ENCODE measurements around the gene CSMD2. TPM values are rescaled to one million over a fixed set of nuclear protein-coding genes. Genes with fewer than 3 reads are reported as not detected.

CSMD2 gene
- total RNA-seq, 1 experiment from 2014 or later, result 13.2 TPM

GRCh38 chr1:33932871-33933270 is 232.2 kb downstream of the CSMD2 start:
- ATAC-seq (no peak), DNase-seq (ENCODE audit: low spot score) (no peak)
- TF ChIP-seq PREB (CRISPR knock-in tag; IDR thresholded peaks at IDR 0.05; ENCODE audit: borderline replicate concordance), result no peak
- H3K36me3 Mint-ChIP-seq, result peaks cover 17% of the 10 kb centered on the region
- H3K9me3 Mint-ChIP-seq, result no peaks in the 10 kb centered on the region
- peaks cover 3% of the 10 kb centered on the region; the same call in 1 of the 2 replicates for H3K4me1 Mint-ChIP-seq
- ChIA-PET POLR2A (no interaction called here), CTCF (no interaction called here)
- H3K27ac Mint-ChIP-seq, result no peak overlapping the region; the same call in 1 of the 2 replicates
- H3K4me3 Mint-ChIP-seq, result no peak overlapping the region
- H3K27me3 Mint-ChIP-seq (ENCODE audit: low read depth), result no peaks in the 10 kb centered on the region

GRCh38 chr1:33931111-33931475 is 233.9 kb downstream of the CSMD2 start:
- CTCF ChIA-PET, result interaction anchor here (0.9 kb wide), 1 partner anchor 83 kb away, joined by 3 read pairs; no protein-coding TSS in a partner anchor
- TF ChIP-seq SMAD4 (CRISPR knock-in tag; IDR thresholded peaks at IDR 0.05), result no peak
- TF ChIP-seq PREB (CRISPR knock-in tag; IDR thresholded peaks at IDR 0.05; ENCODE audit: borderline replicate concordance), result no peak
- no peak for TF ChIP-seq ZNF121 (CRISPR knock-in tag; IDR thresholded peaks at IDR 0.05)
- TF ChIP-seq PRRX2 (CRISPR knock-in tag; IDR thresholded peaks at IDR 0.05), result no peak
- TF ChIP-seq ERG (CRISPR knock-in tag; IDR thresholded peaks at IDR 0.05), result no peak
- TF ChIP-seq JUN (CRISPR knock-in tag; IDR thresholded peaks at IDR 0.05), result no peak
- no peak for TF ChIP-seq SP1 (CRISPR knock-in tag; conservative IDR thresholded peaks at IDR 0.05)
- no peak for TF ChIP-seq HMGXB4 (CRISPR knock-in tag; IDR thresholded peaks at IDR 0.05)
- no peak for TF ChIP-seq CREM (CRISPR knock-in tag; IDR thresholded peaks at IDR 0.05)
- TF ChIP-seq ZNF532 (CRISPR knock-in tag; IDR thresholded peaks at IDR 0.05; ENCODE audit: borderline replicate concordance), result no peak
- TF ChIP-seq KAT7 (CRISPR knock-in tag; IDR thresholded peaks at IDR 0.05; ENCODE audit: borderline replicate concordance), result no peak
- TF ChIP-seq ZBTB21 (CRISPR knock-in tag; IDR thresholded peaks at IDR 0.05; ENCODE audit: borderline replicate concordance), result no peak
- TF ChIP-seq E2F1 (CRISPR knock-in tag; IDR thresholded peaks at IDR 0.05), result no peak
- Mint-ChIP-seq H3K27me3 (ENCODE audit: low read depth) (no peaks in the 10 kb centered on the region), H3K27ac (no peak overlapping the region), H3K4me3 (no peak overlapping the region), H3K4me1 (peaks cover 3% of the 10 kb centered on the region; the same call in 1 of the 2 replicates), H3K9me3 (no peaks in the 10 kb centered on the region), H3K36me3 (peaks cover 24% of the 10 kb centered on the region)
- DNase-seq (ENCODE audit: low spot score) (no peak), ATAC-seq (no peak)
- POLR2A ChIA-PET, result no interaction called here

Measured in WTC11 (cell line).